ENCODE results near the gene CACNB1. TPM values are rescaled to one million over a fixed set of nuclear protein-coding genes. Genes with fewer than 3 reads are reported as not detected.

The CACNB1 gene
- total and polyA plus RNA-seq, 2 donors (not counting 1 experiment from before 2014, with no cell fraction given), result 3.8 to 12.4 TPM

GRCh38 chr17:39150104-39150634 lies 47.3 kb downstream of the CACNB1 start:
- ChIA-PET CTCF (interaction anchor here (2.7 to 7.8 kb wide), 2 partner anchors 15 to 167 kb away, joined by 19 to 259 read pairs; partner anchors contain the start of gene ARL5C), POLR2A (no interaction called here)
- peaks cover 0 to 35% (median 17%) of the 10 kb centered on the region in 4 experiments for H3K27me3 ChIP-seq (replicated peaks in 1 of 4; ENCODE audit: control extremely low read depth in 1 of 4, control insufficient read depth in 3 of 4, insufficient read depth in 4 of 4, low read length in 3 of 4)
- 73% methylated on average over 5 of the region's 5 CpGs for WGBS (ENCODE audit: insufficient coverage)
- no peaks in the 10 kb centered on the region for H3K79me2 ChIP-seq (ENCODE audit: control insufficient read depth, insufficient read depth, low read length)
- Mint-ChIP-seq H3K27ac (no peak overlapping the region), H3K4me1 (peaks cover 30% of the 10 kb centered on the region), H3K27me3 (peaks cover 44% of the 10 kb centered on the region), H3K4me3 (peak overlapping the region; percentile 16), H3K9me3 (ENCODE audit: insufficient read depth) (no peaks in the 10 kb centered on the region)
- intact Hi-C loops (cut with micrococcal nuclease), result loop anchor here (5.0 kb wide), 5 partner anchors 33 to 798 kb away; partner anchors contain the start of genes CACNB1, RPL23 and SOCS7
- ATAC-seq (ENCODE audit: low read depth) (no peak), DNase-seq (no peak)
- no peak overlapping the region for H3K27ac ChIP-seq (ENCODE audit: low read length in 2 of 2)
- TF ChIP-seq EZH2 (IDR thresholded peaks at IDR 0.05; ENCODE audit: borderline replicate concordance, insufficient read depth, low read depth, low read length, poor library complexity, severe bottlenecking), result no peak
- TF ChIP-seq, protein P1, sequence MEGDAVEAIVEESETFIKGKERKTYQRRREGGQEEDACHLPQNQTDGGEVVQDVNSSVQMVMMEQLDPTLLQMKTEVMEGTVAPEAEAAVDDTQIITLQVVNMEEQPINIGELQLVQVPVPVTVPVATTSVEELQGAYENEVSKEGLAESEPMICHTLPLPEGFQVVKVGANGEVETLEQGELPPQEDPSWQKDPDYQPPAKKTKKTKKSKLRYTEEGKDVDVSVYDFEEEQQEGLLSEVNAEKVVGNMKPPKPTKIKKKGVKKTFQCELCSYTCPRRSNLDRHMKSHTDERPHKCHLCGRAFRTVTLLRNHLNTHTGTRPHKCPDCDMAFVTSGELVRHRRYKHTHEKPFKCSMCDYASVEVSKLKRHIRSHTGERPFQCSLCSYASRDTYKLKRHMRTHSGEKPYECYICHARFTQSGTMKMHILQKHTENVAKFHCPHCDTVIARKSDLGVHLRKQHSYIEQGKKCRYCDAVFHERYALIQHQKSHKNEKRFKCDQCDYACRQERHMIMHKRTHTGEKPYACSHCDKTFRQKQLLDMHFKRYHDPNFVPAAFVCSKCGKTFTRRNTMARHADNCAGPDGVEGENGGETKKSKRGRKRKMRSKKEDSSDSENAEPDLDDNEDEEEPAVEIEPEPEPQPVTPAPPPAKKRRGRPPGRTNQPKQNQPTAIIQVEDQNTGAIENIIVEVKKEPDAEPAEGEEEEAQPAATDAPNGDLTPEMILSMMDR (IDR thresholded peaks at IDR 0.05), result no peak
- H3K9ac ChIP-seq (ENCODE audit: low read length), result no peak overlapping the region
- H2AFZ ChIP-seq (ENCODE audit: insufficient read depth, low read depth, low read length, poor library complexity, severe bottlenecking), result no peak overlapping the region
- no peaks in the 10 kb centered on the region for H3K36me3 ChIP-seq (replicated peaks in 1 of 2; ENCODE audit: control extremely low read depth in 1 of 2, control insufficient read depth in 1 of 2, extremely low read depth in 1 of 2, insufficient read depth in 2 of 2, low read length in 1 of 2)
- no peak overlapping the region for H3K4me3 ChIP-seq (ENCODE audit: control extremely low read depth in 1 of 5, extremely low read depth in 1 of 5, insufficient read depth in 1 of 5, low read depth in 2 of 5, low read length in 4 of 5)
- no peak overlapping the region for H3K4me2 ChIP-seq (replicated peaks; ENCODE audit: low read depth, low read length, poor library complexity, severe bottlenecking)
- no peaks in the 10 kb centered on the region for H4K20me1 ChIP-seq (ENCODE audit: control insufficient read depth, insufficient read depth, low read length, poor library complexity, severe bottlenecking)
- peaks cover 25 to 34% of the 10 kb centered on the region in 2 donors for H3K4me1 ChIP-seq (ENCODE audit: control insufficient read depth in 2 of 2, insufficient read depth in 2 of 2, low read length in 2 of 2)
- no peaks in the 10 kb centered on the region for H3K9me3 ChIP-seq (ENCODE audit: control extremely low read depth in 1 of 3, control insufficient read depth in 2 of 3, insufficient read depth in 1 of 3, low read length in 2 of 3)

Data from B cell (primary cell).